Endometrium (tissue), 2 donors: Measurements from ENCODE around the gene TMEM63B.
"Not testable (repeated sequence)": the region's sequence is repeated elsewhere in the genome, so short reads cannot be mapped to it uniquely, and the experiment has no call there.

ENCODE experiments used
- FAIRE-seq: peaks from 2 replicates; lab custom pipeline; 2012; peaks lifted over from hg19 to GRCh38; lab: Jason Lieb, UNC
- donor health status: control.
- donor health status: control.

TMEM63B gene

DNA sequence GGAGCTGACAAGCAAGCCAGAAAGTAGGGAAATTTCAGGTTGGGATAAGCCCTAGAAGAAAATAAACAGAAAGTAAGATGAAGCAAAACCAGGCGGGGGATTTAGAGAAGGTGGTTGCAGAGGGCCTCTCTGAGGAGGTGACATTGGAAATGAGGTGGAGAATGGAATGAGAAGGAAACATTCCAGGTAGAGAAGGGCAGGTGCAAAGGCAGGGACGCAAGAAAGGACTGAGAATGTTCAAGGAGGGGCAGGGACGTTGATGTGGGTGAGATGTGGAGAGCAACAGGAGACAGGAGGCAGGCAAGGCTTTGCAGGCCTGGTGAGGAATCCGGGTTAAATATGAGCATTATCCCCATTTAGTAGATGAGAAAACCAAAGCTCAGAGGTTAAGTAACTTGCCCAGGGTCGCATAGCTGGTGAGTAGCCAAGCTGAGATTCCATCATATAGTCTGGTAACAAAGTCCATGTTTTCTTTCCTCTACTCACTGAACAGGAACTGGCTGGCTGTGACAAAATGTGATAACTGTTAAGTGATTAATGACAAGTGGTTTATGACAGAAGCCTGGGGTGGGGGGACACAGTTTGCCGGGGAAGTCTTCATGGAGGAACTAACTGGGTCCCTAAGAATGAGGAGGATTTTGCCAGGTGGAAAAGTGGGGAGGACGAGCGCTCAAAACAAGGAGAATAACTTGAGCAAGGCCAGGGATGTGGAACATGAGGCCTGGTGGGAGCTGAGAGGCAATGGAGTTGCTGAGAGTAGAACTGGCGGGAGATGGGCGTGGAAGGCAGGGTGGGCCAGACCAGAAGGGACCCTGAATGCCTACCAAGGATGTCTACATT is 32.7 kb upstream of the TMEM63B start:
- FAIRE-seq: no peak

- FAIRE-seq: not testable (repeated sequence)
Measured at GRCh38 chr6:44095243-44095623, 32.1 kb upstream of the TMEM63B start.

DNA sequence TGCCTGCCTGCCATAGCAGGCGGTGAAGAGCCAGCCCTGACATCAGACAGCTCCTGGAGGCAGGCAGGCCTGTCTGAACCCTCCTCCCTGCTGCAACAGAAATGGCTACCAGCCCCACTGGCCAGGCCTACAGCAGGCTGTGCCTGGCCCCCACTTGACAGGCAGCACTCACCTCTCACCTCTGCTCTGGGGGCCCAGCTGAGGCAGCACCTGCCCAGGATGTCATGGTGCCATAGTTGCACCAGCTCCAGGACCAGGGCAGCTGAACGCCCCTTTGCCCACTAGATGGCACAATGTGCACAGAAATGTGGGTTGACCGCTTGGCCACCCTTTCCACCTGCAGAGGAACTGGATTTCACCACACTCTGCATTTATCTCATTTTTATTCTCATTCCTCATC is 30.7 kb upstream of the TMEM63B start:
- FAIRE-seq: no peak

DNA sequence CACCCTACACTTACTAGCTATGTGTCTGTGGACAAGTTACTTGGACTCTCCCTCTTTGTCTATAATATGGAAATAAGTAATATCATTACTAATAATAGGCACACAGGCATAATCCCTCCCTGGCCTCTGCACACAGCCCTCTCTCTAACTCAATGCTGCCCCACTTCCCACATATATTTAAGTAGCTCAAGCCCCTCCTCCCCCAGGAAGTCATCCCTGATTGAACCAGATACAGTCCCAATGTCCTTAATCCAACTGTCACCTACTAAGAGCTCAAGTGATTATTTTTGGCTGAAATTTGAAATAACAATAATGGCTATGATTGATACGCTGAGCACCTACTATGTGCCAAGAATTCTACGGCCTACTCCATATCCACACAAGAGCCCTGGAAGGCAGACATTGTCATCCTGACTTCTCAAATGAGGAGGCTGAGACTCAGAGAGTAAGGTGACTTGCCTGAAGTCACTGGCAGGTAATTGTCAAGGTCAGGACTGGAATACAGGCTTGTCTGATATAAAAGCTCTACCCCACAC is 29.5 kb upstream of the TMEM63B start:
- FAIRE-seq: no peak

- no peak for FAIRE-seq
Measured at GRCh38 chr6:44099192-44099591, 28.2 kb upstream of the TMEM63B start.

- no peak for FAIRE-seq
Measured at GRCh38 chr6:44100088-44100550, 27.2 kb upstream of the TMEM63B start.

GRCh38 chr6:44101832-44102231 is 25.5 kb upstream of the TMEM63B start:
- no peak for FAIRE-seq

GRCh38 chr6:44102527-44102926 is 24.8 kb upstream of the TMEM63B start:
- no peak for FAIRE-seq

DNA sequence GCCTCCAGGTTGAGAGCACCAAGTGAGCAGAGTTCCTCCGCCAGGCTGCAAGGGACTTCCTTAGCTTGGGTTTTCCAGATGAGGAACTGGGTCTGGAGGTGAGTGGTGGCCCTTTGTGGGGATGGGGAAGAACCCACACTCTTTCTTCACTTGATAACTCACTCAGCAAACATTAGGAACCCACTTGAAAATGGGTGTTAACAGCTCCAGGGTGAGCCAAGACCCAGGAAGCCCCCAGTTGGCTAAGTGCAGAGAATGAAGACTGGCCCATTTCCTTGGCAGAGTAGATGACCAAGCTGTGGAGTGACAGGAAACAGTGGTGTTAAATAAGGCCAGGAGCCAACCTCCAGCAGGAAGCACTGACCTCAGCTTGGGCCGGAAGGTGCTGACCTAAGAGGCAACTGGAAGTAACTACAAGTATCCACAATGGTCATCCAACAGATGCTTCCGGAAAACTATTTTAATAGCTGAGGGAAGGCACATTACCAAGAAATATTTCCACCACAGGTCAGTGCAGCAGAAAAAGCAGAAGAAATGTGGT is 22.8 kb upstream of the TMEM63B start:
- FAIRE-seq: no peak

GRCh38 chr6:44105146-44105545 is 22.2 kb upstream of the TMEM63B start:
- no peak for FAIRE-seq

DNA sequence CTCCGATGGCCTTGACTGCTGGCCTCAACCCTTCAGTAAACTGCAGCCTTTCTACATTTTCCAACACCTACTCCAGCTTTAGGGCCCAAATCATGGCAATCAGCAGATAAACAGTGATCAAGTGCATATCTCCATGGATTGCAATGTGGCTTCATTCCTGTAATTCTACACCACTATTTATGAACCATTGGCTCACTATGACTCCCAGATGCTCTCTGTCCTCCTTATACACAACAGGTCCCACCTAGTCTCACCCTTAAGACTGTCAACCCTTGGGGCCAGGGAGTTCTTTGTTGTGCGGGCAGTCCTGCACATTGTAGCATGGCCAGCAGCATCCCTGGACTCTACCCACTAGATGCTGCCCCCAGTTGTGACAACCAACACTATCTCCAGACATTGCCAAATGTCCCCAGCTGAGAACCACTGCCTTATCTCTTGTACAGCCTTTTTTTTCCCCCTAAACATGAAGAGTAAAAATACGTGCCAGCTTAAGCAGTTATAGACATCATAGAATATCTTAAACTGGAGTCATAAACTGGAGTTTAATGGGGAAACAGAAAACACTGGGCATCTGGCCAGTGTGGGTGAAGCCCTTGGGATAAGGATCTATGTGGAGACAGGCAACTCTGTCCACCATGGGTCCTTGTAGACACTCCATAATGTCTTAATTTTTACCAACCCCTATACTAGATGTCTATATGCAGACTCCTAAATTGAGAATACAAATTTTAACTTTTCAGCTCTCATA is 21.2 kb upstream of the TMEM63B start:
- FAIRE-seq: no peak

GRCh38 chr6:44107017-44107416 is 20.3 kb upstream of the TMEM63B start:
- no peak for FAIRE-seq

DNA sequence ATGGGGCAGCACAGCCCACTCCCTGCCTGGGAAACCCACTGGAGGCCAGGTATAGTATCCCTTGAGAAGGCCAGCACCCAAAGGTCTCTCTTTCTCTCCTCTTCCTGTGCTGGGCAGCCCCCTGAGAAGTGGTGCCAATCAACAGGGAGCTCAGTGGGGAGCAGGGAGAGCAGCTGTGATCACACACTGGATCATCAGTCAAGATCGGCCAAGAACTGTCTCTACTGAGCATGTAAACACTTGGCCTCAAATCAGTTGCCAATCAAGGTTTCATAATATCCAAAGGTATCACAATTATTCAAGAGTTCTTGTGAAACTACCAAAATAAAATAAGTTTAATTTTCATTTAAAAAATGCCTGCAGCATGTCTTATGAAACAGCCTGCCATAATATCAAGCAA is 18.9 kb upstream of the TMEM63B start:
- no peak for FAIRE-seq

DNA sequence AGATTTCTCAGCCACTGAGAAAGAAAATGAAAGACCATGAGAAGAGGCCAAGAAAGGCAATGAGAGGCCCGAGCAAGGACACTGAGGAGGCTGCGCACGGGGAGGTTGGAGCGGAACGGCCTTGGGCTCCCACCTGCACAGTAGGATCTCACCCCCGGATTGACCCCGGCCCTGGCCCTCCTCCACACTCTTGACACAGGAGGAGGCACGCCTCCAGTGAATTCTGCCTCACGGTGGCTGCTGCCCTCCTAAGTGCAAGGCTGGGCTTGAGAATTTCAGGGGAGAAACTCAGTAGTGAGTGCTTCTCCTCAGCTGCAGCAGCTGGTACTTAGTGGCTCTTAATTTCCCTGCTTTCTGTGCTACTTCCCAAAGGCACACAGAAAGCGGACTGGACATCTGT is 18.1 kb upstream of the TMEM63B start:
- no peak for FAIRE-seq

DNA sequence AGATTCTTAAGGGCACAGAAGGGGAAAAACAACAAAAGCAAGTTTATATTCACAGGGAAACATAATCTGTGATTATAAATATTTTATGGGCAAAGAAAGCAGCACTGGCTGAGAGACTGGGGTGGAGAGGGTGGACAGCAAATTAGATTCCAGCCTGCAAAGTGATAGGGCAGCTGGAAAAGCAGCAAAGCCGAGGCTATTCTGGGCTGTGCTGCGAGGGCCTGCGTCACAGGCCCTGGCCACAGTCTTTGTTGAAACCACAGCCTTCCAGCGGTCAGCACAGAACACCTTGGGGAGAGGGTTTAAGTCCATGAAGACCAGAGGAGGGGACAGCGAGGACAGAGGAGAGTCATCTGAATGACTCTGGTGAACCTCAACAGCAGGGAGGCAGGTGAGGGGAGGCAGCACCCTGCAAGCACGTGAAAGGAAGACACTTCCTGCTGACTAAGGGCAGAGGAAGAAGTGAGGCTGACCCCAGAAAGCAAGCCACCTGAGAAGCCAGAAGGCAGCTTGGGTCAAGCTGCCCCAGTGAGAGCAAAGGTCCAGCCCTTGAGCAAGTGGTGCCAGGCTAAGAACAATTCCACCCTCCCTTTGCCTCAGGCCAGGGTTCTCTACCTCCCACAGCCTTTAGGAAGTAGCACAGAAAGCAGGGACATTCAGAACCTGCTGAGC is 17.2 kb upstream of the TMEM63B start:
- FAIRE-seq: no peak

DNA sequence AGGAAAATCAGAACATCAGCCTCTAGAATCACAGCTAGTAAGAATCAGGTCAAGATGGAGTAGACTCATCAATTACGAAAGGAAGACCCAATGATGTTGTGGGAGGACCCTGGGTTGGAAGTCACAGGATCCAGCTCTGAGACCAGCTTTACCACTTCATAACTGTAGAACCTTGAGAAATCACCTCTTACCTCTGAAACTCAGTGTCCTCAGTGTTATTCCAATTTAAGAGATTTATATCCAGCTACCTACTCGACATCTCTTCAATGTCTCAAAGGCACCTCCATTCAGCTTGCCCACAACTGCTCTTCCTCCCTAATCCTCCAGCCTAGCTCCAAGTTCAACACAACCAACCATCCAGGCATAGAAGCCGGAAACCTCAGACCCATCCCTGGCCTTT is 16.4 kb upstream of the TMEM63B start:
- FAIRE-seq: no peak

DNA sequence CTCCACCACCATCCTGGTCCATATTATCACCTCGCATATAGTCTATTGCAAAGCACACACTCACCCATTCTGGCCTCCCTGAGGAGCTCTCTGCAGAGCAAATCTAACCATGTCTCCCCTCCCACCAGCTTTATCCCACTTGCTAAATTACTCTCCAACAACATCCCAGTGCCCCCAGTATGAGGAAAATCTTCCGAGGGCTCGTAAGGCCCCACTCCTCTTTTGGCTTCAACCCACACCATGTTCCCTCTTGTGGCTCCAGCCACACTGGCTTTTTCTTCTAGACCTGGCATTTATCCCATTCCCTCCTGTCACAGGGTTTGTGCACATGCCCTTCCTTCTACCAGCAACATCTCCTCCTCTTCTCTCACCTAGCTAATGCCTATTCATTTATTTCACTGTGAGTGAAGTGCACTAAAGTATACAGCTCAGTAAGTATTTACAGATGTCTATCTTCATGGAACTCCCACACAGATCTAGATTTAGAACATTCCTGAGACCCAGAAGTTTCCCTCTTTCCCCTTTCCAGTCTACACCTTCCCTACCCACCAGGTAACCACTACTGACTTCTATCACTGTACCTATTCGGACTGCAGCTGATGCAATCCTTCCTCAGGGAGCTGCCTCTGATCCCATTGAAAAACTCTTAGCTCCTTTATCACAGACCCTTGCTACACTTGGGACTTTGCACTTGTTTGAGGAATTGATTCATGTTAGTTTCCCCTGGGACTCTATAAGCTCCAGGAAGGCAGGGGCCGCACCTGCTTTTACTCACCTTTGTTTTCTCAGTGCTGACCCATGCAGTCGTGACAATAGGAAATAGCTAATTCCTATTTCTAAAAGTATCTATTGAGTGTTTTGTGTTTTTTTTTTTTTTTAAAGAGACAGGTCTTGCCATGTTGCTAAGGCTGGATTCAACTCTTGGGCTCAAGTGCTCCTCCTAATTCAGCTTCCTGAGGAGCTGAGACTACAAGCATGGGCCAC is 15.6 kb upstream of the TMEM63B start:
- no peak for FAIRE-seq

GRCh38 chr6:44113414-44113813 is 13.9 kb upstream of the TMEM63B start:
- no peak for FAIRE-seq

- no peak for FAIRE-seq
Measured at GRCh38 chr6:44115866-44116265, 11.5 kb upstream of the TMEM63B start.

DNA sequence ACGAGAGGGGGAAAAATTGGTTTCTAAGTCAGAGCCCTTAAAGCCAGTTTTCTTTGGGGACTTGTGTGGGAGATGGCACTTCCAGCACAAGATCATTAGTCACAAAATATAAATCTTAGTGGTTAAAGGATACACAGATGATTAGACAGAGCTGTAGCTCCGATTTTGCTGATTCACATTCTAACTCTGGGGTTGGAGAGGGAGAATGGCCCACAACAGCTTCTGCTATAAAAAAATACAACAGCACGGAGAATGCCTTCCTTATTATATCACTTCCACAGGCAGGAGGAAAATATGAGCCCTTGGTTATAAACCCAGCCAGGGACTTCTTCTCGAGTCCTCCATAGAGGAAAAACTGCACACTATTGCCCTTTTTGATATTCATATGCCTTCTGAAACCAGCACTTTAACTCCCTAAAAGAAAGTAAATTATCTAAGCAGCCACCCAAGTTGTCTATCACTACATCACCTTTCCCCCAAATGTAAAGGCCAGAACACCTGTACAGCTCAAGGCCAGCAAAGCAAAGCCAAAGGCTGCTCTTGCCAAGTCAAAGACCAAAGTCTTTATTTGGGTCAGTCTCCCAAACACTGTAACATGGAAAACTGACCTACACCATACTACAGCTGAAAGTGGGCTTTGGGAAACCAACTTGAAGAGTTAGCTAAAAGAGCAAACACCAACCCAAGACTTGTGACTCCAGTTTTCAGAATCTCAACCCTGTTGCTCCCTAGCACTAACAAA is 10.5 kb upstream of the TMEM63B start:
- FAIRE-seq: no peak
